GM10248 (cell line): ENCODE measurements around the gene DNAH2.
"Not testable (repeated sequence)": the region's sequence is repeated elsewhere in the genome, so short reads cannot be mapped to it uniquely, and the experiment has no call there.

Experiments
- CTCF ChIA-PET: fragments of 300-600 bp; sonication (Branson Sonifier 250); formaldehyde crosslinking; extraction: SDS; loops from one replicate; lab custom pipeline; 2021; ENCODE audit warnings: antibody characterized with exemption; lab: Yijun Ruan, JAX
- POLR2A ChIA-PET: fragments of 350-650 bp; sonication (Branson Sonifier 250); formaldehyde crosslinking; extraction: SDS; loops from one replicate; lab custom pipeline; 2020; ENCODE audit warnings: antibody characterized with exemption; lab: Yijun Ruan, JAX
- DNase-seq: peaks from one replicate; pipeline ENCODE4 v3.0.0; 2012; ENCODE audit errors: extremely low spot score
- TF ChIP-seq, protein P1 (sequence below): IDR thresholded peaks from 2 replicates; pipeline ENCODE4 v1.5.1; 2012; ENCODE audit warnings: mild to moderate bottlenecking, low read depth; ENCODE audit errors: extremely low read depth, missing control alignments, control extremely low read depth

The DNAH2 gene

DNA sequence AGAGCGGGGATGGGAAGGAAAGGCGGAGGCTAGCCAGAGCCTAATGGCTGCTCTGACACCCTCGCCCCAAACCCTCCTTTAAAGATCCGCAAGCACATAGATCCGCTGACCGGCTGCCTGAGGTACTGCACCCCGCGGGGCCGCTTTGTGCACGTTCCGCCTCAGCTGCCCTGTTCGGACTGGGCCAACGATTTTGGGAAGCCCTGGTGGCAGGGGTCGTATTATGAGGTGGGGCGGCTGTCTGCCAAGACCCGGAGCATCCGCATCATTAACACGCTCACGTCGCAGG is 140.9 kb downstream of the DNAH2 start:
- DNase-seq, result peak; percentile 39
- ChIA-PET CTCF (interaction anchor here (1.0 to 8.9 kb wide), 5 partner anchors 12 to 132 kb away, joined by 3 to 121 read pairs (median 5); no protein-coding TSS in a partner anchor), POLR2A (no interaction called here)
- TF ChIP-seq, protein P1, sequence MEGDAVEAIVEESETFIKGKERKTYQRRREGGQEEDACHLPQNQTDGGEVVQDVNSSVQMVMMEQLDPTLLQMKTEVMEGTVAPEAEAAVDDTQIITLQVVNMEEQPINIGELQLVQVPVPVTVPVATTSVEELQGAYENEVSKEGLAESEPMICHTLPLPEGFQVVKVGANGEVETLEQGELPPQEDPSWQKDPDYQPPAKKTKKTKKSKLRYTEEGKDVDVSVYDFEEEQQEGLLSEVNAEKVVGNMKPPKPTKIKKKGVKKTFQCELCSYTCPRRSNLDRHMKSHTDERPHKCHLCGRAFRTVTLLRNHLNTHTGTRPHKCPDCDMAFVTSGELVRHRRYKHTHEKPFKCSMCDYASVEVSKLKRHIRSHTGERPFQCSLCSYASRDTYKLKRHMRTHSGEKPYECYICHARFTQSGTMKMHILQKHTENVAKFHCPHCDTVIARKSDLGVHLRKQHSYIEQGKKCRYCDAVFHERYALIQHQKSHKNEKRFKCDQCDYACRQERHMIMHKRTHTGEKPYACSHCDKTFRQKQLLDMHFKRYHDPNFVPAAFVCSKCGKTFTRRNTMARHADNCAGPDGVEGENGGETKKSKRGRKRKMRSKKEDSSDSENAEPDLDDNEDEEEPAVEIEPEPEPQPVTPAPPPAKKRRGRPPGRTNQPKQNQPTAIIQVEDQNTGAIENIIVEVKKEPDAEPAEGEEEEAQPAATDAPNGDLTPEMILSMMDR, result peak; percentile 37

DNA sequence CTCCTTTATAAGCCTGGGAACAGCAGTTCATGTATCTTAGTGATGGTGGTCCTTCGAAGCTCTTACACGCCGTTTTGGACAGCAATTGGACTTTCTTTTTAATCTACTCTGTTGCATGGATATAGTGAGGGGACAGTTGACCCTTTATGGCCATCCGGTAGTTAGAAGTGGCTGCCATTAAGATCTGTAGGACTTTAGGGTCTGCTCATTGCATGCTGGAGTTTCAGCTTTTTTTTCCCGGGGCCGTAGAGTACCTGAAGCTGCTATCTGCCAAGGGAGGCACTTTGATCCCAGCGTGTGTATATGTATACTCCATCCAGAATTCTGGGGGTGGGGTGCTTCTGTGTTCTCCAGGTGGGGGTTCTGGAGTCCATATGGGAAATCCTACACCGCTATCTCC is 141.5 kb downstream of the DNAH2 start:
- ChIA-PET POLR2A (no interaction called here), CTCF (interaction anchor here (1.0 to 8.9 kb wide), 6 partner anchors 11 to 202 kb away, joined by 3 to 121 read pairs (median 5); no protein-coding TSS in a partner anchor)
- DNase-seq, result no peak
- TF ChIP-seq, protein P1, result no peak

GRCh38 chr17:7862692-7863437 is 145.3 kb downstream of the DNAH2 start:
- peak; percentile 34 for DNase-seq
- CTCF ChIA-PET, result interaction anchor here (0.6 to 8.9 kb wide), 26 partner anchors 8 to 199 kb away, joined by 3 to 121 read pairs (median 5); partner anchors contain the start of genes CNTROB, KDM6B and TRAPPC1
- POLR2A ChIA-PET, result no interaction called here
- TF ChIP-seq, protein P1, result peak; percentile 71

GRCh38 chr17:7864384-7864783 is 146.8 kb downstream of the DNAH2 start:
- not testable (repeated sequence) for DNase-seq
- ChIA-PET CTCF (interaction anchor here (1.2 to 8.9 kb wide), 14 partner anchors 7 to 196 kb away, joined by 3 to 121 read pairs (median 5); no protein-coding TSS in a partner anchor), POLR2A (interaction anchor here (0.7 kb wide), 1 partner anchor 123 kb away, joined by 4 read pairs; no protein-coding TSS in a partner anchor)

- TF ChIP-seq, protein P1, result no peak
- CTCF ChIA-PET, result interaction anchor here (1.0 to 8.9 kb wide), 10 partner anchors 13 to 195 kb away, joined by 3 to 121 read pairs (median 4); no protein-coding TSS in a partner anchor
- POLR2A ChIA-PET, result interaction anchor here (0.7 kb wide), 1 partner anchor 183 kb away, joined by 3 read pairs; no protein-coding TSS in a partner anchor
- no peak for DNase-seq
Measured at GRCh38 chr17:7864995-7865650, 147.6 kb downstream of the DNAH2 start.

DNA sequence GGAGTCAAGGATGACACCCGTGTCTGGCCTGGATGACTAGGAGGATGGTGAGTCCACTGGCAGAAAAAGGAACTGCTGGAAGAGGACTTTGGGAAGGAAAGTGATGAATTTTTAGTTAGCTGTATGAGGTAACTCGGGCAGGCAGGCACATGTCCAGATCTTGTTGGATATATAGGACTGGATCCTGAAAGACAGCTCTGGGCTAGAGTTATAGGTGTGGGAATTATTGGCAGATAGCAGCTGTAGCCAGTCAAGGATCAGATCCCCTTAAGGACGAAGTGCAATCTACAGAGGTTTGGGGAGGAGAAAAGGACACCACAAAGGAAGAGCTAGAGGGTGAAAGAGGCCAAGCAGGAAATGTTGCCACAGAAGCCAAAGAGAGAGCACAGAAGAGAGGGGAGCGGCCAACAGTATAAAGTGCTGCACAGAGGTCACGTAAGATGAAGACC is 150.4 kb downstream of the DNAH2 start:
- CTCF ChIA-PET, result interaction anchor here (0.7 to 5.3 kb wide), 6 partner anchors 8 to 189 kb away, joined by 4 to 38 read pairs (median 4); no protein-coding TSS in a partner anchor
- no peak for DNase-seq
- TF ChIP-seq, protein P1, result no peak
- POLR2A ChIA-PET, result no interaction called here
